HG03095 (cell line): Measurements from ENCODE around the gene RBP2.

ENCODE experiments used
- ATAC-seq: cut with Tn5 transposase; IDR thresholded peaks from one replicate; pipeline ENCODE4 v1.9.1; 2021; ENCODE audit warnings: moderate library complexity; ENCODE audit not compliant: unreplicated experiment

The RBP2 gene

DNA sequence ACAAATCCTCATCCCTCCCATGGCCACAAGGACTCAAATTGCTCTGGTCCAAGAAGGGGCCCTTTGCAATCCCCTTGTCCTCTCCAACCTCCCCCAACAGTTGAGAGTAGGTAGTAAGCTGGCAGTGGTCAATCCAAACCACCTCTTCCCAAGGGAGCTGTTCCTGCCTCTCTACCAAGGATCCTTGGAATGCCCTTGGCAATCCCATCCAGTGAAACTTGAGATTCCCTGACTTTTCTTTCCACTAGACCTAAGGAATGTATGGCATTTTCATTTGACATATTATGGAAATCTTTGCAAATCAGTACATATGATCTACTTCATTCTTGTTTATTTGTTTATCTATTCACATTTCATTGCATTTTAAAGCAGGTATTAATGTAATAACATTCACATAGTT is 4.8 kb upstream of the RBP2 start:
- no peak for ATAC-seq

DNA sequence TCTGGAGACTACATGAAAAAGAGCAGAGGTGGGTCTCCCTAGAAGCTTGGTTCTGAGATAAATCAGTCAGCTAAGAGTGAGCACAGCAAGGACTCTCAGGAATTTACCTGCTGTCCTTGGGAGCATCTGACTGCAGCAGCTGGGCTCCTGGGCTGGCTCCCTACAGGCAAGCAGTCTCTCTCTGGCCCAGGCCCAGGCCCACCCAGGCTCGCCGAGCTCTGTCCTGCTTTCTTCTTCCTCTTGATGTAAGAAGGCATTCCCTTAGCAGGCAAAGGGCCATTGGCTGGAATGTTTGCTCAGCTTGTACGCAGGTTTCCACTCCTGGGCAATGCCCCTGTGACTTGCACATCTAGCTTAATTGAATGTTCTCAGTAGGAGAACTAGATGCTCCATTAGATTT is 4.3 kb upstream of the RBP2 start:
- ATAC-seq = no peak

DNA sequence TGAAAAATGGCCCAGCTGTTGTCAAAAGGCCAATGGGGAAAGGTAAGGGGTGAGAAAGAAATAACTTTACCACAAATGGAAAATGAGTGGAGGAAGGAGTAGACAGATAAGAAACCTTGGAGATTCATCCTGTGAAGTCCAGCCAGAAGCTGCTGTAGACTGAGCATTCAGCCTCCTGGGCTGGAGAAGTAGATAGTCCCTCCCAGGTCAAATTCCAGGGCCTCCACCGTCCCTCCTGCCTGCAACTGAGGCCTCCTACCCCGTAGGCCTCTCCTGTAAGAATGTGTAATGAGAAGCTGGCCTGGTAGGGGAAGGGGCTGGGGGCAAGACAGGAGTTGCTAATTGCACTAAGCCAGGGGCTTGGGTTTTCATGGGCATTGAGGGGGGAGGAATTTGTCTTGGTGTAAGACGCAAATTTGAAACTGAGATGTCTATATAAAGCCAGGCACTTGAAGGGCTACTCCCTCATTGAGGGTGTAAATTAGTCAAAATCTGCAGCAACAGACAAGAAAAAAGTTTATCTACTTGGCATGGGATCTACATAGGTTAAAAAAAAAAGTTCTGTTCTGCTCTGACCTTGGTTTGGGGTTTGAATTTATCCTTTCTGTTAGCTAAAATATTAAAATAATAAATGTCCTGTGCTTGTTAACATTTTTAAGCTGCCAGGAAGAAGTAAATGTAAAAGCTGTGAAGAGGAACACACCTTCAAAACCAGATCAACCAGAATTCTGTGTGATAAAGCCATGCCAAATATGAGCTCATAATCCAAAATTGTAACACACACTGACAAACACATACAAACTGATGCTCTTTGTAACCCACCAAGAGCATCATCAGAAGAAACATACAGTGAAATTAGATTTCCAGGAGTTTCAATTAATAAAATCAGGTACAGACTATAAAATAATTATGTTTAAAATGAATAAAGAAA is 1.7 kb upstream of the RBP2 start:
- no peak for ATAC-seq

DNA sequence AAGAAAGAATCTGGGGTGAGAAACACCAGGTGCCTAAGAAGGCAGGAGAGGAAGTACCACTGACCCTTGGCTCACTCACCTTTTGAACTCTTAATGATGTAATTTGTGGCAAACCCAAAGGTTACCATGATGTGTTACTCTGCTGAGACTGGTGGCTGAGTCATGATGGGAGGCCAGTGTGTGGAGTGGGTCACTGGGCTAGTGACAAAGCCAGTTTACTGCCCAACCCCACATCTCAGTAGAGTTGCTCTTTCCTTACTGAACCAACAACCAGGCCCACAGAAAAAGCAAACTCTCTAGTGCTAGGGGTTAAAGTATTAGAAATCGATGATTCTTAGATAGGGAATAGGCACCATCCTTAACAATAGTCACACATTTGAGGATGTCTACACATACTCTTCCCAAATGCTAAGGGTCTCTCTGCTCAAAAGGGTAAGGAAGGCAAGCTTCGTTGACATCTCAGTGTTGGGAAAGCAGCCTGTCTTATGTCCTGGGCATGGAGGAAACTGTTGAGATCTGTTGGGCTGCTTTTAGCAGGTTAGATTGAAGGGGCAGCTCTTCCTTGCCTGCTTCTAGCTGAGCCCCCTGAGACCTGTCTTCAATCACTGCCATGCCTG is 3.1 kb downstream of the RBP2 start:
- no peak for ATAC-seq

DNA sequence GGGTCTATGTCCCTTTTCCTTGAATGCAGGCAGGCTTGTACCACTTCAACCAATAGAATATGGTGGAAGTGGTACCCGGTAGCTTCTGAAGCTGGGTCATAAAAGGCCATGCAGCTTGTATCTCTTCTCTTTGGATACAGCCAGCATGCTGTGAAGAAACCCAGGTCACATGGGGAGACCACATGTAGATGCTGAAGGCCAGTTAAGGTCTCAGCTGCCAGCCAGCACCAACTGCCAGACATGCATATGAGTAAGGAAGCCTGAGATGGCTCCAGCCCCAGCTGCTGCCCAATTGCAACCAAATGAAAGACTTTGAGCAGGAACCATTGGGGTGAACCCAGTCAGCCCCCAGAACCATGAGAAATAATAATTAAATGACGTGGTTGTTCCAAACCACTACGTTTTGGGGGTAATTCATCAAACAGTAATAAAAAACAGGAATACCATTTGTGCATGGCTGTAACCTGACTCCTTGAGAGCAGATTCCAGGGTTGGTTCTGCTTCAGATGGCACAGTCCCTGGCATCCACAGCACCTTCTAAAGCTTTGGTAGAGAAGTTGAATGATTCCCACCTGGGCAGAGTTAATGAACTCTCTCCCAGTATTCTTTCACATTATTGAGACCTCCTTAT is 3.8 kb downstream of the RBP2 start:
- no peak for ATAC-seq

DNA sequence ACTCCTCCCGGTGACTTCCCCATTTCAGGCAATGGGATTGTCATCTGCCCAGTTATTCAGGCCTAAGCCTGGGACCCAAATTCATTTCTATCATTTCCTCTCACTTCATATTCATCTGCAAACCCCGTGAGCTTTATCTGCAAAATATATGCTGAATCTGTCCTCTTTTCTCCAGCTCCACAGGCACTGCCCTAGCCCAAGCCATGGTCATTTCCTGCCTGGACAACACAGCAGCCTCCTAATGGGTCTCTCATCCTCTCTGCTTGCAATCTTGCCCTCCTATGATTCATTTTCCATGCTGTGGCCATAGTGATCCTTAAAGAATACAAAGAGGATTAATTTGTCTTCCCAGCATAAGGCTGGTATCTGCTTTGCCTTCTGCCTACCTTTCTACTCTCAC is 6.1 kb downstream of the RBP2 start:
- ATAC-seq = no peak

DNA sequence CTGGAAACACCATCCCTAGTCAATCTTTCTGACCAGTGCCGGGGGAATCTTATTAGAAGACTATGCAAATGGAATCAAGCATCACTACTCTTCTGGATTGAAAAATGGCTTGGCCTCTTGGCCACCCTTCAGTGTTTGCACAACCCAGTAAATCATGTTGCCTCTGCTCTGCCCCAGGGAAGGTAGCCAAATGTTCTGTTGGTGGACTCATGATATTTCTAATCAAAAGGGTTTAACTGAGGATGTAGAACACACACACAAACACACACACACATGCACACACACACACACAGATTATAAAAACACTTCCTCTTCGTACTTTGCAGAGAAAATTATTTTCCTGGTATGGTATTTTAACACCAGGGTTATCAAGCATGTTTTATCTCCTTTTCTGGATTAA is 7.9 kb downstream of the RBP2 start:
- no peak for ATAC-seq

DNA sequence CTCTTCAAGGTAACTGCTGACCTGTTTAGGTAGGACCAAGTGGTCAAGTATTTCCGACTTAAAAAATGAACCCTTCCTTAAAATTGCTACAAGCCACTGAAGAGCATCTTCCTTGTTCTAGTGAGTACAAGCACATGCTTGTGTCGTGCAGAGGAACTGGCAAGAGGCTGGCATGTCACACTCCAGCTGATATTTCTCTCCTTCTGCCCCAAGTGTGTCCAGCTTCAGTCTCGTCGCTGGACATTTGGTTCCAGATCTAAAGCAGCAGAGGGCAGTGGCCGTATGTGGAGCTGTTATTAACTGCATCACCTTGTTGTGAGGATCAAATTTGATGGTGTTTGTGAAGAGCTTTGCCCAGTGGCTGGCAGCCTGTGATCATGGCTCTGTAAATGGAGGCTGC is 10.0 kb downstream of the RBP2 start:
- no peak for ATAC-seq

DNA sequence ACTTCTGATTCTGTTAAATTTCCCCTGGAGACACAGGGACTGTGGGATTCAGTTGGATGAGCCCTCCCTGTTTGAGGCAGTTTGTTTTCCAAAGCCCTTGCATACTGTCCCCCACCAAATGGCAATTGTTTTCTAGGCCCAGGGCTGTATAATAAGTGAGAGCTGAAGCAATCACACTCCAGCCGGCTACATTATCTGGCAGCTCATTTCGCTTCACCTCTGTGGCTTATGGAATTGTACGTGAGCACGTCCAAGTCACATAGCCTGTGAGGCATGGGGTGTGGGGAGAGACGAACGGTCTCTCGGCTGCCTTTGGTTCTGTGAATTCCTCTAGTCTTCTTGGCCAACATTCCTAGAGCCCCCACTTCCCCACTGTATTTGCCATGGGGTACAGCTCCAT is 10.7 kb downstream of the RBP2 start:
- no peak for ATAC-seq

DNA sequence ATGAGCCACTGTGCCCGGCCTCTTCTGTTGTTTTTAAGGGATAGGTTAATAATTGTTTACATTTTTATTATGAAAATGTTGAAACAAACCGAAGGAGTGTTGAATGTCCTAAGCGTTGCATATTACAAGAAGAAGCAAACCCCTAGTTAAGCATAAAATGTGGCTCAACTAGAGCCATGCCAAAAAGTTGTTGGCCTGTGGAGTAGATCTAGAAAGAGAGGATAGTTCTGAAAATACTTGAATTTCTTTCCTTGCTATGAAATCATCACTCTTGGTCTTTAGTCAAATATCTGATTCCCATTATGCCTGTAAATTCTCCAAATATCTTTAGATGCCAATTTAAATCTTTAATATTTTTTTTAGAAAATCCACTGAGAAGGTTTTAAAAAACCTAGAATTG is 12.8 kb downstream of the RBP2 start:
- ATAC-seq = no peak

DNA sequence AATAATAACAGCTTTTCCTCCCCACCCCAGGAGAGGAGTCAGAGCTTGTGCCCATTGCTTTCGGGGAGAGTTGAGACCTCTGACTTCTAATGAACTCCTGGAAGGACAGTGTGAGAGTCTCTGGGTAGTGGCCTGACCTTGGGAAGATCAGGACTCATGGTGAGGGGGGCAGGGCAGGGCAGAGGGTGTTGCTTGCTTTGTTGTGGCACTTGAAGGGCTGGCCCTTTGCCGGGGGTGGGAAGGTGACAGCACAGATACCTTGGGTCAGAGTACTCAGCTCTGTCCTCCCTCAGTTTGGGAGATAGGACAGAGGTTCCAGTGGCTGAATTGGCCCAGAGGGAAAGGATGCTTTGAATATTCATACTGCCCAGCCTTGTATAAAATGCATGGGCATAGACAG is 15.8 kb downstream of the RBP2 start:
- ATAC-seq = no peak

DNA sequence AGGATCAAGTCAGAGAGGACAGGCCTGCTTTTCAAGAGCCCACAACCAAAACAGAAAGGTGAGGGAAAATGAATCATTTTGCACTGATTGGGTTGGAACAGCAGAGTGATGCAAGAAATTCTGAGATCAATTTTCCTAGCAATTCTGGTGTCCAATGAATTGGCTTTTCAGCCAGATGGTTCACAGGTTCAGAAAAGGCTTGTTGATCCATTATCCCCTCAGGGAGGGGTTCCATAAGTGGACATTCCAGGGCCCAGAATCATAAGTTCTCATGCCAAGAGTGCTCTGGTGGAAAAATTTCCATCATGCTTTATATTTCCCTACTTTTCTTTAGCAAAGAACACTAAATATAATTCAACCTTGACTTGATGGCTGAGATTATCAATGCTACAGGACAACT is 16.2 kb downstream of the RBP2 start:
- ATAC-seq = no peak

DNA sequence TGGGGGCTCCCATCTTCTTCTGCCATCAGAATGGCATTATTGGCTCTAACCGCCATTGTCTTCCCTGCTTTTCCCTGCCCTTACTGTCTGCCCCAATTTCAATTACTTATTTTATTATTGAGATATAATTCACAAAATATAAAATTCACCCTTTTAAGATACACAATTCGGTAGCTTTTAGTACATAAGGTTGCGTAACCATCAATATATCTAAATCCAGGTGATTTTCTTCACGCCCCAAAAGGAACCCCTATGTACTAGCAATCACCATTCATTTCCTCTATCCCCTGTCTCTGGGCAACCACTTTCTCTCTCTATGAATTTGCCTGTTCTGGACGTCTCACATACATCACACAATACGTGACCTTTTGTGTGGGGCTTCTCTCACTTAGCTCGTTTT is 18.0 kb downstream of the RBP2 start:
- ATAC-seq = no peak

DNA sequence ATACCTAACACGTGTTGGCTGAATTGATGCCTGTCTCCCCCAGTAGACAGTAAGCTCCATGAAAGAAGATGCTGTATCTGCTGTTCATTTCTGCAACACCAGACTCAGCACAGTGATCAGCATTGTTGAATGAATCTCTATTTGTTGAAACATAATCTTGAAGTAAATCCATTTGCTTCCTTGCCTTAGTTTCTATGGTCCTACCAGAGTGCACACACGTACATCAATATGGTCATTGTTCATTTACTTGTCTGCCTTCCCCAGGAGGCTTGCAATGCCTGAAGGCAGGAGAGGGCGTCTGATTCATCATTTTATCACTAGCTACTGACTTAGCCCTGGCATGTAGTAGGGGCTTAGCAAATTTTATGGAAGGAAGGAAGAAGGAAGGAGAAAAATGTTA is 19.2 kb downstream of the RBP2 start:
- no peak for ATAC-seq

DNA sequence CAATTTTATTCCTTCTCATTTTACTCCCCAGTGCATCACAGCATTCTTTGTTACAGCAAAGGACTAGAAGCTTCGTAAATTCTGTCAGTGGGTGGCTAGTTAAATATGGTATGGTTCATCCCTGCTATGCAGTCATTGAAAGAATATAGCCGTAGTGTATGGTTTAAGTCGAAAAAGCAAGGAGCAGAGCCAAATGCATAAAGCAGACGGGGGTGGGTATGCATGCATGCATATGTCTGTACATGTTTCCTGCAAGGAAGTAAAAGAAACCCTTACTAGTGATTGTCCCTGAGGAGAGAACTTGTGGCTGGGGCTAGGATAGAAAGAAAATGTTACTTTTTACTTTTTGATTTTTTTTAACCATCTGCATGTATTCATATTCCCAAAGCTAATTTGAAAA is 19.9 kb downstream of the RBP2 start:
- ATAC-seq = no peak

DNA sequence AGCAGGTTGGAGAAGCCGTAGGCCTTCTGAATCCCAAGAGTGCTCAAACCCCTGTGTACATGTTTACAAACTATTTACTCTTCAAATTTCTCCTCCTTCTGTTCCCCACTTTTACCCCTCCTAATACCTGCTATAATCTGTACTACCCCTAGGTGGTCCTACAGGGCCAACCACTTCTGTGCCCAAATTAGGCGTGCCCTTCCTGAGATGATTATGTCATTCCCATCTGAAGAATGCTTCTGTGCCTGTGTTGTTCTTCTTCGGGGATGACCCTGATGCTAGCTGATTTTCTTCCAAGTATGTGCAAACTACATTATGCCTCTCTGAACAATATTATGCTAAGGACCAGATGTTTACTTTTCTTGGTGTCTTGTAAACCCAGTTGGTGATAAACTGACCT is 20.5 kb downstream of the RBP2 start:
- ATAC-seq = no peak

DNA sequence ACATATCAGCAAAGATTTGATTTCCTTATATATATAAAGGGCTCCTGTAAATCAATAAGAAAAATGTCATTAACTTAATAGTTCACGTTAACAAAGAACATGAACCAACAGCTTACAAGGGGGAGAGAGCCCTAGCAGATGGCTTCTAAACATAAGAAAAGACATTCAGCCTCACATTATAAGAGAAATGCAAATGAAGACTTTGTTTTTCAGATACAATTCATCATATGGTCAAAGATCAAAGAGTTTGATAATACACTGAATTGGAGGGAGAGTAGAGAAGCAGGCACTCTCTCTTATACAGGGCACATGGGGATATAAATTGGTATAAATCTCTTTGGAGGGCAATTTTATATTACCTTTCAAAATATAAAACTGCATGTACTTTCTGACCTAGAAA is 21.1 kb downstream of the RBP2 start:
- ATAC-seq = no peak

DNA sequence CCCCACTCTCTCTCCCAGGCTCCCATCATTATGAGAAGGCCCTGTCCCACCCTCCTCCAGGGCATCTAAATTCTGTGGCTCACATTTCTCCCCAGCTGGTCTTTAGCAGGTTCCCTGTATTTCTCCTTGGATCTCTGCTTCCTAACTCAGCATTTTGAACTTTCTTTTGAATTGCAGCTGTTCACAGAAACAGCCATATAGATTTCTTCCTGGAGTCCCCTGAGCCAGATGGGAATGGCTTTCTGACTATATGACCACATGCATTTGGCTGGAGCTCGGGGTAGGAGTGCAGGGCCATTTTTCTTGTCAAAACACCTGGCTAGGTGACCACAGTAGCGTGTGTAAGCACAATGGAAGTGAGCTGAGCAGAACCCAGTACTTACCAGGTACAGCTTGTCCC is 22.0 kb downstream of the RBP2 start:
- ATAC-seq = no peak

DNA sequence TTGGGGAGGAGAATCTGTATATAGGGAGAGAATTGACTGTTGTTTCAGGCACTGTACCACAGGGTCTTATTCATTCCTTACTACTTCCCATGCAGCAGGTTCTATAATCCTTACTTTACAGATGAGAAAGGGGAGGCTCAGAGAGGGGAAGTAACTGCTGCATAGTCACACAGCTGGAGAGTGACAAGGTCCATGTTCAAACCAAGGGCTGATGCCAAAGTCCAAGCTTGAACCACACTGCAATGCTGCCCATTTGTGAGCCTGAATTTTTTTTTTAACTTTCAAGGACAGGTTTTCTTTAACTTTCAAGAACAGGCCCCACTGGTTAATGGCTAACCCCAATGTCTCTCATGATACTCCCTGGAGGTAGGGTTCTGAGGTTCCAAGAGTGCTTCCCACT is 26.2 kb downstream of the RBP2 start:
- no peak for ATAC-seq

DNA sequence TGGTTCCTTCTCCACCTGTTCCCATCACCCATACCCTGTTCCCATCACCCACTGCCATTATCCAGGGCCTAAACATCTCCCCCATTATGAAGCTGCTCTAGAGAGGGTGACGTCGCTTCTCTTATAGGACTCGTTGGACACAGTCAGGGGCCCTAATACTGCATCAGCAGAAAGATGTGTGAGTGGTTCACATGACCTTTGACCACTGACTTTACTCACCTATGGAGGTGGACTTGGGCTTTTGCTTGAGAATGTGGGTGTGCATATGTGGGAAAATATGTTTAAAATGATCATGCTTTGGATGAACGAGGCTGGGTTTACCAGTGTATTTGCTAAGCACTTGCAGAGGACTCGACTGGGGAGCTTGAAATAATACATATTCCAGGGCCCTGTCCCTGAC is 26.8 kb downstream of the RBP2 start:
- ATAC-seq = no peak

DNA sequence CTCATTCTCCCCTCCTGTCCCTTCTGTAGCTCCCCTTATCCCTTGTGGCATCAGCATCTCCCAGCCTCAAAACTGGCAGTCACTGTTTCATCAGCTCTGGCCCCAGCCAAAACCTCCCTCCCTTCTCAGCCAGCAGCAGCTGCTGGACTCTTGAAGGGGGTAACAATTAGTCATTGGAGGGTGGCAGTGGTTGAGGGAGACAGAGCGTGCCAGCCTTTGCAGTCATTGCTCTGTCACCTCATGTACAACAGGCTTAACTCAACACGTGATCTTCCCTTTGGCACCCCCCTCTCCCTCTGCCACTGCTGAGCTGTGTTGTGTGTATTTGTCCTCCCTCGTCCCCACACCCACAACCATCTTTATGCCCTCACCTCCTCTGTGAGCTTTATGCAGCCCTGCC is 28.2 kb downstream of the RBP2 start:
- ATAC-seq = no peak

DNA sequence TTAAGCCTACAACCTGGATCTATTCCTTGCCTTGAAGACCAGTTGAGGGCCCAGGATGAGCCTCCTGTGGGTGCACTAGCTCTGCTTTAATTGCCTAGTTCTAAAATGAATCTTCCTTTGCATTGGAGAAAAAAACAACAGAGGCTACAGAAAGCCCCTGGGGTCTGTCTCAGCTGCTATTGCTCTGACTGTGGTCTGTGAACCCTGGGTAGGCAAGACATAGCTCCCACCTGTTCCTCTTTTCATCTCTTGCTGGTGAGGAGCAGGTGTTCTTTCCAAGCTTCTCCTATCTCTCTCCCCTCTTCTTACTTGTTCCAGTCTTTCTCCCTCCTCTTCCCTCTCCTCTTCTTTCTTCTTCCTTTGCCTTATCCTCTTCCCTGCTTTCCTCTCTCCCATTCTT is 28.8 kb downstream of the RBP2 start:
- no peak for ATAC-seq
